22Rv1 (cell line): ENCODE data around the gene CCNB1.

ENCODE experiments used
- ZFX ChIP-seq: fragments of 450-650 bp; IDR thresholded peaks from 2 replicates; pipeline ENCODE4 v1.6.1; 2017; ENCODE audit warnings: antibody characterized with exemption, borderline replicate concordance
- TF ChIP-seq, protein P1 (sequence below): fragments of 450-650 bp; IDR thresholded peaks from 2 replicates; pipeline ENCODE4 v1.5.1; 2017; ENCODE audit warnings: mild to moderate bottlenecking

DNA sequence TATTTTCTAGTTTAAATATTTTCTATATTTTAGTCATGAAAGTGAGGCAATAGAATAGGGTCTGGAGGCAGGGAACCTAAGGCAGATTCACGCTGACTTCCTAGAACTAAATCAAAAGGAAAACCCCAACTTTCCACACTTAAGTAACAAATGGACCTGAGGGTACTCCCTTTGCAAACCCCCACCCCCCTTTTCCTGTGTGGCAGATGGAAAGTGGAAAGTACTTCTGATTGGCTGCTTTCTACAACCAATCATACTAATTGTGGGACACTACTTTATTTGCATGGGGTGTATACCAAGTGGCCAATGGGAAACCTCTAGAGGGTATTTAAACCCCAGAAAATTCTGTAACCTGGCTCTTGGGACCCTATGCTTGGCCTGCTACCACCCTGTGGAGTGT, 17.7 kb downstream of the CCNB1 start:
- TF ChIP-seq, protein P1, sequence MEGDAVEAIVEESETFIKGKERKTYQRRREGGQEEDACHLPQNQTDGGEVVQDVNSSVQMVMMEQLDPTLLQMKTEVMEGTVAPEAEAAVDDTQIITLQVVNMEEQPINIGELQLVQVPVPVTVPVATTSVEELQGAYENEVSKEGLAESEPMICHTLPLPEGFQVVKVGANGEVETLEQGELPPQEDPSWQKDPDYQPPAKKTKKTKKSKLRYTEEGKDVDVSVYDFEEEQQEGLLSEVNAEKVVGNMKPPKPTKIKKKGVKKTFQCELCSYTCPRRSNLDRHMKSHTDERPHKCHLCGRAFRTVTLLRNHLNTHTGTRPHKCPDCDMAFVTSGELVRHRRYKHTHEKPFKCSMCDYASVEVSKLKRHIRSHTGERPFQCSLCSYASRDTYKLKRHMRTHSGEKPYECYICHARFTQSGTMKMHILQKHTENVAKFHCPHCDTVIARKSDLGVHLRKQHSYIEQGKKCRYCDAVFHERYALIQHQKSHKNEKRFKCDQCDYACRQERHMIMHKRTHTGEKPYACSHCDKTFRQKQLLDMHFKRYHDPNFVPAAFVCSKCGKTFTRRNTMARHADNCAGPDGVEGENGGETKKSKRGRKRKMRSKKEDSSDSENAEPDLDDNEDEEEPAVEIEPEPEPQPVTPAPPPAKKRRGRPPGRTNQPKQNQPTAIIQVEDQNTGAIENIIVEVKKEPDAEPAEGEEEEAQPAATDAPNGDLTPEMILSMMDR, result no peak
- no peak for TF ChIP-seq ZFX
